ENCODE measurements around the gene FCGR2B.
"Not testable (repeated sequence)": the region's sequence is repeated elsewhere in the genome, so short reads cannot be mapped to it uniquely, and the experiment has no call there.

Gene FCGR2B

GRCh38 chr1:161662684-161663339, at the start of gene FCGR2B:
Gene FCGR2B (plus strand): TSS chr1:161663143. CDS start chr1:161663242, 99 bp downstream.
- DNase-seq, result not testable (repeated sequence)

DNA sequence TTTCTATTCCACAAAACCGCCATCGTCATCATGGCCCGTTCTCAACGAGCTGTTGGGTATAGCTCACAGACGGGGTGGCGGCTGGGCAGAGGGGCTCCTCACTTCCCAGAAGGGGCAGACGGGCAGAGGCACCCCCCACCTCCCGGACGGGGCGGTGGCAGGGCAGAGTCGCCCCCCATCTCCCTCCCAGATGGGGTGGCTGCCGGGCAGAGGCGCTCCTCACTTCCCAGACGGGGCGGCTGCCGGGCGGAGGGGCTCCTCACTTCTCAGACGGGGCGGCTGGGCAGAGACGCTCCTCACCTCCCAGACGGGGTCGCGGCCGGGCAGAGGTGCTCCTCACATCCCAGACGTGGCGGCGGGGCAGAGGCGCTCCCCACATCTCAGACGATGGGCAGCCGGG, 46.5 kb upstream of the FCGR2B start:
- not testable (repeated sequence) for DNase-seq

DNA sequence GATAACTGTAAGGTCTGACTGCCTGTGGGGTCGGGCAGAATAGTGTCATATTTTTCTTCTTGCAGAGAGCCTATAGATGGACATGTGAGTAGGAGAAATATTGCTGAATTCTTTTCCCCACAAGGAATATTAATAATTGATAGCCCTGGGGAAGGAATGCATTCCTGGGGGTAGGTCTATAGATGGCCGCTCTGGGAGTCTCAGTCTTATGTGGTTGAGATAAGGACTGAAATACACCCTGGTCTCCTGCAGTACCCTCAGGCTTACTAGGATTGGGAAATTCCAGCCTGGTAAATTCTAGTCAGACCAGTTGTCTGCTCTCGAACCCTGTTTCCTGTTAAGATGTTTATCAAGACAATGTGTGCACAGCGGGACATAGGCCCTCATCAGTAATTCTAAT, 44.4 kb upstream of the FCGR2B start:
- DNase-seq, result not testable (repeated sequence)

- not testable (repeated sequence) for DNase-seq
These were observed 42.5 kb upstream of the FCGR2B start for GRCh38 chr1:161620399-161620798.

DNA sequence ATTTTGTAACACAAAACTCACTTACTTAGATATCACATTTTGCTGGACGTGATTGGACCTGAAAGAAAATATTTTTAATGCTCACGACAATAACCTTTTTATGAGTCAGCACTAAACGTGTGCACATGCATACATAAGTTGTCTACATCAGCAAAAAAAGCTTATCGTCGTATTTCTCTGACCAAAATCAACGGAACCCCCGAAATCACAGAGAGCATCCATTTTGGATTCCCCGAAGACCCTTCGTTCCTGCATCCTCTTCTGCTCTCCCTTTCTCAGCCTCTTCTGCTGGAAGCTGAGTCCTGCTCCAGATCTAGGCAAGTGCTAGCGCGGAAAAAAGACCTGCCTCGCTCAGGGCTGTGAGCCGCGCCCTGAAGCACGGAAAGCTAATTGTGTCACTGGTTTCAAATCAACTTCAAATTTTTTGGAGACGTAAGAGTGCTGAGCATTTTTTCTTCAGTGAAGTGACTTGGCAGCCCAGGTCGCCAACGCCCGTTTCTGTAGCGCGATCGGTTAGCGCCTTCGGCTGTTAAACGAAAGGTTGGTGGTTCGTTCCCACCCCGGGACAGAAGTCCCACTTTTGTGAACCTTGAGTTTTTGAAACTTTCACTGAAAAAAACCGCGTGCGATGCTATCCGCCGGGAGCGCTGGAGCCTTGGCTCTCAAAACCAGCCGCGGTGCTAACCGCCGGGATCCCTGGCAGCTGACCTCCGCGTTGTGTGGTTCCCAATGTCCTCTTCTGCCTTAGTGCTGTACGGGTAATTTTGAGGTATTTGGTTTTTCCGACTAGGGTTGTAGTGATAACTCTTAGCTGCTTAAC, 41.6 kb upstream of the FCGR2B start:
- DNase-seq, result not testable (repeated sequence)

- not testable (repeated sequence) for DNase-seq
These were observed 40.9 kb upstream of the FCGR2B start for GRCh38 chr1:161622054-161622453.

DNA sequence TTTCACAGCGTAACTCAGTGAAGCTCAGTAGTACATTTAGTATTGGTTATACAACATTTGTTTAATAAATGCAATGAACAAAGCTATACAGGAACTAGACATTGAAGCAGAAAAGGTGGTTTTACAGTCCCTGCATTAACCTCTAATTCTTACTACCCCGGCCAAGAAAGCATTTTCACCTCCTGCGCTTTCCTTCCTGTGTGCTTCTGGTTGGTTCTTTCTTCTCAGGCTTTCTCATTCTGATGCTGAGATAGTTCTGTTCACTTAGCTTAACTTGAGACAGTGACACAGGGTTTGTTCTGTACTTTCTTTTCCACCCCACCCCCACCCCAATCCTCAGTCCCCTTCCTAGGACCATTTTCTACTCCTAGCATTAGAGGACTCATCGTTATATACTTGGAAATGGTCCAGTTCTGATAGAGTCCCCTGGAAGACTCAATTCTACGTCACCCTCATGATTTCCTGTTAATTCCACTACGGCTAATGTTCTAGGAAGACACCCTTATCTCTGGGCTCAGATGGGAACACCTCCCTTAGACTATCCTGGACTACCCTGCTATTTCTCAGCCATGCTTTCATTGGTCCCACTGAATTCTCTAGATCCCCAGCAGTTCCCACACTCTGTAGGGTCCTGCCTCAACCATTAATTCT, 39.4 kb upstream of the FCGR2B start:
- DNase-seq, result not testable (repeated sequence)

DNA sequence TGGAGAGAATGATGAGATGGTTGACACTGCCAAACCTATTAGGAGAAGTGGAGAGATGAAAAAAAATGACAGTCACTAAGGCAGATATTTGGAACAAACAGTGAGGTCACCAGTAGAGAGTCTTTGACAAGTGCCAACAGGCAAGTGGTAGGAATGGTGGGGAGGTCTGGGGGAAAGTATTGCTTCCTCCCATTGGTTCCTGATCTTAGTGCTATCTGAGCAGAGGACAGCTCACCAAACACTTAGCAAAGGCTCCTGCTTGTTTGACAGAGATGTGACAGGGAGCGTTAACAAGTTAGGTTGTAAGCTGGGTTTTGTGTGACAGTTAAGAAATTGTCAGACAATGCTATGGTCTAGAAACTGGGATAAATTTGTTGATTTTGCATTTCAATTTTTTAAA, 38.3 kb upstream of the FCGR2B start:
- DNase-seq, result not testable (repeated sequence)

DNA sequence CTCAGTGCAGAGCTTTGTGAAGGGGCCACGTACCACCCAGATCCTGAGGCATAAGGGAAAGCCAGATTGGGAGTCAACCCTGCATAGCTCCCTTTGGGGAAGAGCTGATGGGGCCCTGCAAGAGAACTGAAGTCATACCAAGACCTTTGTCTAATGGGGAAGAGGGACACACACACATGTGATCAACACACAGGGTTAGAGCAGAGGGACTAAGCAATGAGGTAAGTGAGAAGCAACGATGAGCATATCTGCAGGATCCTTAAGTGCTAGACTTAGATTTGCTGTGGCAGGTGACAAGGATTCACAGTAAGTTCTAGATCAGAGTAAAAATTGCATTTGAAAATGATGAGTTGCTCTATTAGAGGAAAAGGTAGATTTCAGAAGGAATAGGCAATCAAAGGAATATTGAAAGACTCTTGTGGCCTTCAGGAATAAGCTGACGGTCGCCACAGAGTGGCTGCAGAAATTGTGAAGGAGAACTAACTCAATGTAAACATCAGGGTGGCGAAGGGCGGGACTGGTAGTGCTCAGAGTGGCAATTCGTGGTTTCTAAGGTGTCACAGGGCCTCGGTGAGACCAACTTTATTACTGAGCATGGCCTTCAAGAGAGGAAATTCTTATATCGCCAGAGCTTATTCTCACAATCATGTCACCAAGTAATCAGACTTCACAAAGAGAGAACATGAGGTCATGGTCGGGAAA, 36.3 kb upstream of the FCGR2B start:
- not testable (repeated sequence) for DNase-seq

- not testable (repeated sequence) for DNase-seq
These were observed 32.7 kb upstream of the FCGR2B start for GRCh38 chr1:161630128-161630742.

DNA sequence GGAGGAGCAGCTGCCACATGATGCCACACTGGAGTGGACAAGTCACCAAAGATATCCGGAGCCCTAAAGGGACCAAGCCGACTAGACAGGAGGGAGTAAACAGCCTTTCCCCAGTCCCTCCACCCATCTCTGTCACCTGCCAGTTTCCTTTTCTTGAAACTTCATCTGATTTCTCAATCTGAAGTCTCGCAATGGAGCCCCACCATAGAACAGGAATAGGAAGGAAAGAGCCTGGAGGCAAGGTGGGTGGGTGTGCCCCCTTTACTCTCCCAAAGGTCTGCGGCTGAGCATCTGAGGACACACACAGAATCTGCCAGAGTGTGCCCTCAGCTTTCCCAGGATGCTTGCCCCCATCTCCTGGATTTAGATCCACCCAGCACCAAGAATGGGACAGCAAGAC, 31.9 kb upstream of the FCGR2B start, which contains the start of gene FCGR3B:
Gene FCGR3B, minus strand, starts transcription at position 101 of the 400 bp plus-strand sequence. Its CDS starts 82 bp downstream, at position 19.
- DNase-seq, result no peak

- DNase-seq, result not testable (repeated sequence)
These were observed 27.9 kb upstream of the FCGR2B start for GRCh38 chr1:161634993-161635392.

DNA sequence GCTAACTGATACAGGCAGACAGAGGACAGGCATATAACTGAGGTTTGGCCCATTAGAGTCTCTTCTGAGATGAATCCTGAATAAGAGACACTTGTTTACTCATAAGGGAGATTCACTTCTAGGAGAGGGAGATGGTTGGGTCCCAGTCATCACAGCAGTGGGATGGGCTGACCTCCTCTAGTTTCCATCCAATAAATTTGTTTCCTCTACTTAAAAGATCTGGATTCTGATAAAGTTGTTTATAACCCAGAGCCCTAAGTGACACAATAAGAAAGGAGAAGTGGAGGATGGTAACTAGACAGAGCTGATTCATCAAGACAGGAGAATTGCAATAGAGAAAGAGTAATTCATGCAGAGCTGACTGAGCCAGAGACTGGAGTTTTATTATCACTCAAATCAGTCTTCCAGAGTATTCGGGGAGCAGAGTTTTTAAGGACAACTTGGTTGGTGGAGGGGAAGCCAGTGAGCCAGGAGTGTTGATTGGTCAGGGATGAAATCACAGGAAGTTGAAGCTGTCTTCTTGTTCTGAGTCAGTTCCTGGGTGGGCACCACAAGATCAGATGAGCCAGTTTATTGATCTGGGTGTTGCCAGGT, 26.7 kb upstream of the FCGR2B start:
- peak in 1 of 2 experiments; percentile 1 for DNase-seq

DNA sequence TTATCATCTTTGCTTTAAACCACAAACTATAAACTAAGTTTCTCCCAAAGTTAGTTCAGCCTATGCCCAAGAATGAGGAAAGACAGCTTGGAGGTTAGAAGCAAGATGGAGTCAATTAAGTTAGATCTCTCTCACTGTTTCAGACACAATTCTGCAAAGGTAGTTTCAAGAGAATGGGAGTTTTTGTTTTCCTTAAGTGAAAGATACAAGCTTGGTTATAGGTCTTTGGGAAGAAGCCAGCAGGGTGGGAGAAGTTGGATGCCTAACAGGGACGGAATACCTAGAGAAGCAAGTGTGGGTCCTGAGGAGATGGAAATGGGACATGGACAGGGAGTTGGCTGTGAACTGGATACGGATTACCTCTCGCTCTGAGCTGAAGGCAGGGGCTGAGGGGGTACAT, 26.0 kb upstream of the FCGR2B start:
- DNase-seq, result not testable (repeated sequence)

DNA sequence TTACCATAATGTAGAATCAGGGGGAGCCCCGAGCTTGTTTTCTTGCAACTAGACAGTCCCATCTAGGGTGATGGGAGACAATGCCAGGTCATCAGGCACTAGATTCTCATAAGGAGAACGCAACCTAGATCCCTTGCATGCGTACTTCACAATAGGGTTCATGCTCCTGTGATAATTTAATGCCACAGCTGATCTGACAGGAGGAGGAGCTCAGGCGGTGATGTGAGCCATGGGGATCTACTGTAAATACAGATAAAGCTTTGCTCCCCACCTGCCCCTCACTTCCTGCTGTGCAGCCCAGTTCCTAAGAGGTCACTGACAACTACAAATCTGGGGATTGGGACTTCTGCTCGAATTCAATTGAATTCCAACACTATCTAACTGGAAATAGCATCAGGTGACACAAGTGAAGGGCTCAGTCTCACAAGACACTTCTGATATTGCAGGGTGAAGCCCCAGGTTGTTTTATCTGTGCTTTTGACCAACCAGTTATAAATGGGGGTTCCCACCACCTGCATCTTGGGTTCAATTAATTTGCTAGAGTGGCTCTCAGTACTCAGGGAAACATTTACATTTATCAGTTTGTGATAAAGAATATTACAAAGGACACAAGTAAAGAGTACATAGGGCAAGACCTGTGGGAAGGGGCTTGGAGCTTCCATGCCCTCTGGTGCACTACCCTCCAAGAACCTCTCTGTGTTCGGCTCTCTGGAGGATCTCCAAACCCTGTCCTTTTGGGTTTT, 24.5 kb upstream of the FCGR2B start:
- DNase-seq, result not testable (repeated sequence)

- DNase-seq, result not testable (repeated sequence)
These were observed 23.7 kb upstream of the FCGR2B start for GRCh38 chr1:161639203-161639602.

GRCh38 chr1:161642697-161643096, 20.2 kb upstream of the FCGR2B start:
- DNase-seq, result peak; percentile 77 to 80

GRCh38 chr1:161643481-161644208, 19.3 kb upstream of the FCGR2B start:
- peak; percentile 53 to 62 for DNase-seq

DNA sequence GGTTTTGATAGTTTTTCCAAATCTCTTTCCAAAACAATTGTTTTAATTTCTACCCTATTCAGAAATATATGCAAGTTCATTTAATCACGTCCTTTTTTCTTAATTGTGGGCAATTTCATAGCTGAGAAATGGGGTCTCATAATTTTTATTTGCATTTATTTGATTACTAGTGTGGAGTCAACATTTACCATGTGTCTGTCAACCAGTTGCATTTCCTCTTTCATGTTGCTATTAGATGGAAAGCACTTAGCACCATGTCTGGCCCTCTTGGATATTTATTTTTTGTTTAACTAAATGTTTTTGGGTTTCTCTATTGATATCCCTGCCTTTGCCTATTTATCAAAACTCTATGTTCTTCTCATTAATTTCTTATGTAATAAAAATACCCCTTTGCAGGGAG, 18.1 kb upstream of the FCGR2B start:
- DNase-seq, result not testable (repeated sequence)
